ENCODE results near the gene APEH. TPM values are rescaled to one million over a fixed set of nuclear protein-coding genes. Genes with fewer than 3 reads are reported as not detected.

Gene APEH
- total RNA-seq, 1 donor = 87.7 TPM

- no peak for TF ChIP-seq CTCF (IDR thresholded peaks at IDR 0.05; ENCODE audit: insufficient read depth, low read length)
- no peak overlapping the region for H3K4me3 ChIP-seq (ENCODE audit: low read depth, low read length)
- no peak for DNase-seq (ENCODE audit: low read depth)
These were observed 43.2 kb downstream of the APEH start for GRCh38 chr3:49717211-49717958.

- no peak overlapping the region for H3K4me3 ChIP-seq (ENCODE audit: low read depth, low read length)
- DNase-seq (ENCODE audit: low read depth) = no peak
- no peak for TF ChIP-seq CTCF (IDR thresholded peaks at IDR 0.05; ENCODE audit: insufficient read depth, low read length)
These were observed 44.1 kb downstream of the APEH start for GRCh38 chr3:49717959-49718857.

DNA sequence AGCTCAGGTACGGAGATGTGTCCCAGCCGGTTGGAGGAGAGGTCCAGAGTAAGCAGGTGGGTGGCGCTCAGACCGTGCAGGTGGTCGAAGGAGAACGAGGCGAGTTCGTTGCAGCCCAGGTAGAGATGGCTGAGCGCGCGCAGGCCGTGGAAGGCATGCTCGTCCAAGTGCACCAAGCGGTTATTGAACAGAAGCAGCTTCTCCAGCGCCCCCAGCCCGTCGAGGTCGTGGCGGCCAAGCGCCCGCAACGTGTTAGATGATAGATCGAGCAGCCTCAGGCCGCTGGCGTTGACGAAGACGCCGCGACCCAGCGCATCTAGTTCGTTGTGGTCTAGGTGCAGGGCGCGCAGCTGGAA lies 44.7 kb downstream of the APEH start:
- H3K4me3 ChIP-seq (ENCODE audit: low read depth, low read length) = peak overlapping the region; percentile 68
- DNase-seq (ENCODE audit: low read depth) = no peak
- no peak for TF ChIP-seq CTCF (IDR thresholded peaks at IDR 0.05; ENCODE audit: insufficient read depth, low read length)

- peak within 1 kb of the TSS; percentile 68 for H3K4me3 ChIP-seq (ENCODE audit: low read depth, low read length)
- peak; percentile 63 for TF ChIP-seq CTCF (IDR thresholded peaks at IDR 0.05; ENCODE audit: insufficient read depth, low read length)
- DNase-seq (ENCODE audit: low read depth) = peak; percentile 89
These were observed 45.2 kb downstream of the APEH start, which contains the start of gene AMIGO3 for GRCh38 chr3:49719214-49719884. Gene AMIGO3 (minus strand): TSS chr3:49719684. CDS start chr3:49719465, 219 bp downstream.

DNA sequence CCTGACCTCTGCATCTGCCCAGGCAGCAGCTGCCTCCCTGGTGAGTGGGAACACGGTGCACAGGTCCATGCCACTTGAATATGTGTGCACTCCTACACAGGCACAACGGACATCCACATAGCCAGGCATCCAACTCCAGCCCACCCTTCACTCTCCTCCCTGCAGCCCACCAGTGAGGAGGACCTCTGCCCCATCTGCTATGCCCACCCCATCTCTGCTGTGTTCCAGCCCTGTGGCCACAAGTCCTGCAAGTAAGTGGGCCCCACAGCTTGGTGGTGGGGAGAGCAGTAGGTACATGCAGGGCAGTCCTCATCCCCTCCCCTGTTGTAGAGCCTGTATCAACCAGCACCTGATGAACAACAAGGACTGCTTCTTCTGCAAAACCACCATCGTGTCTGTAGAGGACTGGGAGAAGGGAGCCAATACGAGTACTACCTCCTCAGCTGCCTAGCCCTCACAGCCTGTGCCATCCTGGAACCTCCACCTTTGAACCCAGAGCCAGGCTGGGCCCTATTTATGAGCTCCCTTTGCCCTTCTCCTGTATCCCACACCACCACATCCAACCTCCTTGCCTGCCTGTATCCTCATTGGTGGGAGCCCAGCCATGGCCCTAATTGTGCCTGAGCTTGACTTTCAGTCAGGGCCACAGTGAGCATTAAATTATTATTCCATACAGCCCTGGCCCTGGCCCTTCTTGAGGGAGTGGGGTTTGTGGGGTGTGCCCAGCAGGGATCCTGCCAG lies 46.9 kb downstream of the APEH start:
- TF ChIP-seq CTCF (IDR thresholded peaks at IDR 0.05; ENCODE audit: insufficient read depth, low read length) = no peak
- no peak for DNase-seq (ENCODE audit: low read depth)
- H3K4me3 ChIP-seq (ENCODE audit: low read depth, low read length) = no peak overlapping the region

GRCh38 chr3:49721596-49721895 lies 47.4 kb downstream of the APEH start:
- no peak for DNase-seq (ENCODE audit: low read depth)
- no peak for TF ChIP-seq CTCF (IDR thresholded peaks at IDR 0.05; ENCODE audit: insufficient read depth, low read length)
- H3K4me3 ChIP-seq (ENCODE audit: low read depth, low read length) = no peak overlapping the region

Data from fibroblast of the aortic adventitia (primary cell).